ENCODE results near the gene SLC6A18. TPM values are rescaled to one million over a fixed set of nuclear protein-coding genes. Genes with fewer than 3 reads are reported as not detected.

Gene SLC6A18
- total and polyA plus RNA-seq, 9 donors: not detected

GRCh38 chr5:1216211-1216917 lies 8.8 kb upstream of the SLC6A18 start:
- H3K4me3 ChIP-seq (ENCODE audit: low read length): no peak overlapping the region
- H3K27me3 ChIP-seq (ENCODE audit: control insufficient read depth, insufficient read depth, low read length): peaks cover 19% of the 10 kb centered on the region
- DNase-seq: no peak
- no peaks in the 10 kb centered on the region for H3K36me3 ChIP-seq (ENCODE audit: control insufficient read depth, insufficient read depth, low read length)
- H3K9me3 ChIP-seq (replicated peaks; ENCODE audit: control insufficient read depth, low read depth, low read length): peaks cover 3% of the 10 kb centered on the region
- WGBS (ENCODE audit: insufficient coverage): 89% methylated on average over 38 of the region's 38 CpGs
- no peaks in the 10 kb centered on the region for H3K4me1 ChIP-seq (ENCODE audit: control insufficient read depth, insufficient read depth, low read length)
- no peak overlapping the region for H3K27ac ChIP-seq (ENCODE audit: low read length)

- Histone ChIP-seq H3K36me3 (ENCODE audit: control insufficient read depth, insufficient read depth, low read length) (no peaks in the 10 kb centered on the region), H3K4me3 (ENCODE audit: low read length) (no peak overlapping the region), H3K4me1 (ENCODE audit: control insufficient read depth, insufficient read depth, low read length) (no peaks in the 10 kb centered on the region), H3K27me3 (ENCODE audit: control insufficient read depth, insufficient read depth, low read length) (peaks cover 19% of the 10 kb centered on the region), H3K9me3 (replicated peaks; ENCODE audit: control insufficient read depth, low read depth, low read length) (peaks cover 3% of the 10 kb centered on the region), H3K27ac (ENCODE audit: low read length) (no peak overlapping the region)
- 75% methylated on average over 15 of the region's 18 CpGs for WGBS (ENCODE audit: insufficient coverage)
- no peak for DNase-seq
Measured at GRCh38 chr5:1216918-1217295, 8.3 kb upstream of the SLC6A18 start.

- H3K4me3 ChIP-seq (ENCODE audit: low read length): no peak overlapping the region
- H3K9me3 ChIP-seq (replicated peaks; ENCODE audit: control insufficient read depth, low read depth, low read length): peaks cover 3% of the 10 kb centered on the region
- DNase-seq: no peak
- H3K36me3 ChIP-seq (ENCODE audit: control insufficient read depth, insufficient read depth, low read length): no peaks in the 10 kb centered on the region
- H3K27ac ChIP-seq (ENCODE audit: low read length): no peak overlapping the region
- peaks cover 19% of the 10 kb centered on the region for H3K27me3 ChIP-seq (ENCODE audit: control insufficient read depth, insufficient read depth, low read length)
- H3K4me1 ChIP-seq (ENCODE audit: control insufficient read depth, insufficient read depth, low read length): no peaks in the 10 kb centered on the region
- 44% methylated on average over 17 of the region's 24 CpGs for WGBS (ENCODE audit: insufficient coverage)
Measured at GRCh38 chr5:1217596-1218206, 7.5 kb upstream of the SLC6A18 start.

GRCh38 chr5:1218351-1219080 lies 6.7 kb upstream of the SLC6A18 start:
- 84% methylated on average over 38 of the region's 38 CpGs for WGBS (ENCODE audit: insufficient coverage)
- Histone ChIP-seq H3K36me3 (ENCODE audit: control insufficient read depth, insufficient read depth, low read length) (no peaks in the 10 kb centered on the region), H3K27me3 (ENCODE audit: control insufficient read depth, insufficient read depth, low read length) (peaks cover 25% of the 10 kb centered on the region), H3K4me1 (ENCODE audit: control insufficient read depth, insufficient read depth, low read length) (no peaks in the 10 kb centered on the region), H3K4me3 (ENCODE audit: low read length) (no peak overlapping the region), H3K9me3 (replicated peaks; ENCODE audit: control insufficient read depth, low read depth, low read length) (peaks cover 3% of the 10 kb centered on the region), H3K27ac (ENCODE audit: low read length) (no peak overlapping the region)
- no peak for DNase-seq

GRCh38 chr5:1219098-1219767 lies 5.9 kb upstream of the SLC6A18 start:
- peaks cover 30% of the 10 kb centered on the region for H3K27me3 ChIP-seq (ENCODE audit: control insufficient read depth, insufficient read depth, low read length)

GRCh38 chr5:1219768-1220100 lies 5.4 kb upstream of the SLC6A18 start:
- Histone ChIP-seq H3K4me3 (ENCODE audit: low read length) (no peak overlapping the region), H3K27me3 (ENCODE audit: control insufficient read depth, insufficient read depth, low read length) (peaks cover 34% of the 10 kb centered on the region), H3K27ac (ENCODE audit: low read length) (no peak overlapping the region), H3K36me3 (ENCODE audit: control insufficient read depth, insufficient read depth, low read length) (no peaks in the 10 kb centered on the region), H3K9me3 (replicated peaks; ENCODE audit: control insufficient read depth, low read depth, low read length) (peaks cover 3% of the 10 kb centered on the region), H3K4me1 (ENCODE audit: control insufficient read depth, insufficient read depth, low read length) (no peaks in the 10 kb centered on the region)
- 78% methylated on average over 10 of the region's 11 CpGs for WGBS (ENCODE audit: insufficient coverage)
- no peak for DNase-seq

More at GRCh38 chr5:1219098-1219767, 5.9 kb upstream of the SLC6A18 start:
- H3K36me3 ChIP-seq (ENCODE audit: control insufficient read depth, insufficient read depth, low read length): no peaks in the 10 kb centered on the region
- no peak overlapping the region for H3K4me3 ChIP-seq (ENCODE audit: low read length)
- no peaks in the 10 kb centered on the region for H3K4me1 ChIP-seq (ENCODE audit: control insufficient read depth, insufficient read depth, low read length)
- DNase-seq: no peak
- no peak overlapping the region for H3K27ac ChIP-seq (ENCODE audit: low read length)
- WGBS (ENCODE audit: insufficient coverage): 68% methylated on average over 38 of the region's 38 CpGs
- peaks cover 3% of the 10 kb centered on the region for H3K9me3 ChIP-seq (replicated peaks; ENCODE audit: control insufficient read depth, low read depth, low read length)

GRCh38 chr5:1220351-1220750 lies 4.8 kb upstream of the SLC6A18 start:
- Histone ChIP-seq H3K27ac (ENCODE audit: low read length) (no peak overlapping the region), H3K4me3 (ENCODE audit: low read length) (no peak overlapping the region), H3K9me3 (replicated peaks; ENCODE audit: control insufficient read depth, low read depth, low read length) (peaks cover 3% of the 10 kb centered on the region), H3K27me3 (ENCODE audit: control insufficient read depth, insufficient read depth, low read length) (peaks cover 34% of the 10 kb centered on the region), H3K4me1 (ENCODE audit: control insufficient read depth, insufficient read depth, low read length) (no peaks in the 10 kb centered on the region), H3K36me3 (ENCODE audit: control insufficient read depth, insufficient read depth, low read length) (no peaks in the 10 kb centered on the region)
- no peak for DNase-seq
- 74% methylated on average over 6 of the region's 9 CpGs for WGBS (ENCODE audit: insufficient coverage)

GRCh38 chr5:1220831-1221230 lies 4.3 kb upstream of the SLC6A18 start:
- Histone ChIP-seq H3K4me3 (ENCODE audit: low read length) (no peak overlapping the region), H3K27me3 (ENCODE audit: control insufficient read depth, insufficient read depth, low read length) (peaks cover 34% of the 10 kb centered on the region), H3K4me1 (ENCODE audit: control insufficient read depth, insufficient read depth, low read length) (no peaks in the 10 kb centered on the region), H3K9me3 (replicated peaks; ENCODE audit: control insufficient read depth, low read depth, low read length) (no peaks in the 10 kb centered on the region), H3K27ac (ENCODE audit: low read length) (no peak overlapping the region), H3K36me3 (ENCODE audit: control insufficient read depth, insufficient read depth, low read length) (no peaks in the 10 kb centered on the region)
- 75% methylated on average over 17 of the region's 19 CpGs for WGBS (ENCODE audit: insufficient coverage)
- peak; percentile 39 for DNase-seq

GRCh38 chr5:1221721-1222120 lies 3.5 kb upstream of the SLC6A18 start:
- Histone ChIP-seq H3K27me3 (ENCODE audit: control insufficient read depth, insufficient read depth, low read length) (peaks cover 37% of the 10 kb centered on the region), H3K36me3 (ENCODE audit: control insufficient read depth, insufficient read depth, low read length) (no peaks in the 10 kb centered on the region), H3K27ac (ENCODE audit: low read length) (no peak overlapping the region), H3K9me3 (replicated peaks; ENCODE audit: control insufficient read depth, low read depth, low read length) (no peaks in the 10 kb centered on the region), H3K4me3 (ENCODE audit: low read length) (no peak overlapping the region), H3K4me1 (ENCODE audit: control insufficient read depth, insufficient read depth, low read length) (no peaks in the 10 kb centered on the region)
- 95% methylated on average over 9 of the region's 10 CpGs for WGBS (ENCODE audit: insufficient coverage)
- DNase-seq: no peak

GRCh38 chr5:1222147-1222546 lies 3.0 kb upstream of the SLC6A18 start:
- 92% methylated on average over 9 of the region's 9 CpGs for WGBS (ENCODE audit: insufficient coverage)
- H3K9me3 ChIP-seq (replicated peaks; ENCODE audit: control insufficient read depth, low read depth, low read length): no peaks in the 10 kb centered on the region
- peaks cover 2% of the 10 kb centered on the region for H3K4me1 ChIP-seq (ENCODE audit: control insufficient read depth, insufficient read depth, low read length)
- no peaks in the 10 kb centered on the region for H3K36me3 ChIP-seq (ENCODE audit: control insufficient read depth, insufficient read depth, low read length)
- peaks cover 37% of the 10 kb centered on the region for H3K27me3 ChIP-seq (ENCODE audit: control insufficient read depth, insufficient read depth, low read length)
- no peak overlapping the region for H3K4me3 ChIP-seq (ENCODE audit: low read length)
- no peak for DNase-seq
- H3K27ac ChIP-seq (ENCODE audit: low read length): no peak overlapping the region

All from muscle of leg (tissue), 11 donors.